Stimulated activated naive CD4-positive, alpha-beta T cell treated with Interleukin-2 at 50 U/mL for 16 hours (primary cell): ENCODE measurements around the gene AFF2.
"Not testable (repeated sequence)": the region's sequence is repeated elsewhere in the genome, so short reads cannot be mapped to it uniquely, and the experiment has no call there.

Experiments used
- DNase-seq: peaks from one replicate; lab custom pipeline; 2025; lab: John Stamatoyannopoulos, UW

The AFF2 gene

GRCh38 chrX:148643460-148643859 lies 143.0 kb downstream of the AFF2 start:
- no peak for DNase-seq

- DNase-seq: no peak
Measured at GRCh38 chrX:148647651-148648050, 147.2 kb downstream of the AFF2 start.

- DNase-seq: no peak
Measured at GRCh38 chrX:148649145-148649795, 148.9 kb downstream of the AFF2 start.

GRCh38 chrX:148658115-148658730 lies 157.8 kb downstream of the AFF2 start:
- no peak for DNase-seq

- no peak for DNase-seq
Measured at GRCh38 chrX:148659481-148659880, 159.1 kb downstream of the AFF2 start.

GRCh38 chrX:148661035-148661434 lies 160.6 kb downstream of the AFF2 start:
- no peak for DNase-seq

GRCh38 chrX:148662014-148662413 lies 161.6 kb downstream of the AFF2 start:
- DNase-seq: no peak

GRCh38 chrX:148664171-148664570 lies 163.8 kb downstream of the AFF2 start:
- no peak for DNase-seq

GRCh38 chrX:148664995-148665394 lies 164.6 kb downstream of the AFF2 start:
- no peak for DNase-seq

GRCh38 chrX:148669175-148669574 lies 168.8 kb downstream of the AFF2 start:
- DNase-seq: not testable (repeated sequence)

- no peak for DNase-seq
Measured at GRCh38 chrX:148670277-148670676, 169.9 kb downstream of the AFF2 start.

- DNase-seq: no peak
Measured at GRCh38 chrX:148672517-148672916, 172.1 kb downstream of the AFF2 start.

GRCh38 chrX:148681605-148682004 lies 181.2 kb downstream of the AFF2 start:
- no peak for DNase-seq

GRCh38 chrX:148682206-148682605 lies 181.8 kb downstream of the AFF2 start:
- no peak for DNase-seq

GRCh38 chrX:148691456-148691855 lies 191.0 kb downstream of the AFF2 start:
- DNase-seq: no peak

- no peak for DNase-seq
Measured at GRCh38 chrX:148695255-148695654, 194.8 kb downstream of the AFF2 start.

GRCh38 chrX:148698221-148698620 lies 197.8 kb downstream of the AFF2 start:
- no peak for DNase-seq

GRCh38 chrX:148700021-148700420 lies 199.6 kb downstream of the AFF2 start:
- no peak for DNase-seq

GRCh38 chrX:148713981-148714380 lies 213.6 kb downstream of the AFF2 start:
- DNase-seq: no peak

- no peak for DNase-seq
Measured at GRCh38 chrX:148715361-148715760, 214.9 kb downstream of the AFF2 start.

- no peak for DNase-seq
Measured at GRCh38 chrX:148722966-148723365, 222.5 kb downstream of the AFF2 start.

- DNase-seq: no peak
Measured at GRCh38 chrX:148723551-148723950, 223.1 kb downstream of the AFF2 start.

GRCh38 chrX:148728901-148729300 lies 228.5 kb downstream of the AFF2 start:
- DNase-seq: no peak

- DNase-seq: no peak
Measured at GRCh38 chrX:148732743-148733142, 232.3 kb downstream of the AFF2 start.
